HFF-Myc (cell line): ENCODE data around the gene SYCP2L.

ENCODE experiments used
- DNase-seq: peaks from one replicate; pipeline ENCODE4 v3.0.0-alpha.2; 2011; ENCODE audit warnings: low read depth; ENCODE audit errors: extremely low read depth
- H3K4me3 ChIP-seq: replicated peaks from 2 replicates; pipeline ENCODE4 v1.5.1; 2011; ENCODE audit warnings: low read depth, mild to moderate bottlenecking, control low read depth, low read length
- TF ChIP-seq, protein P1 (sequence below): IDR thresholded peaks from 2 replicates; pipeline ENCODE4 v1.5.1; 2012; ENCODE audit warnings: mild to moderate bottlenecking, low read depth, low read length, control low read depth; ENCODE audit errors: missing control alignments

The SYCP2L gene

DNA sequence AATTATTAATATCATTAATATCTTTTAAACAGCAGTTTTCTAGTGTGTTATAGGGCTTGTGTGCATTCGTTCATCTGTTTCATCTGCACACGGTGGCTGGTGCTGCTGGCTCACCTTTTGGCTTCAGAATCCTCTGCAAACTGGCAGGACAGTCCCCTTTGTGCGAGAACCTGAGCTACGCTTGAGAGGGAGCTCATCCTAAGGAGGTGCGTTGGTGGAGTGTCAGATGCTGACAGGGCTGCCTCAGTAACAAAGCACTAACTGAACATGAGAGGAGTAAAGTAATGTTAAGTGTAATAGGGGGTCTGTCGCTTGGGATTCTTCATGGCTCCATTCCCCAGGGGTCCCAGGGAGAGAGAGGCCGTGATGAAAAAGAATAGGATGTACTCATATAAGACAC is 134.9 kb downstream of the SYCP2L start:
- DNase-seq, result no peak
- H3K4me3 ChIP-seq, result no peak overlapping the region
- TF ChIP-seq, protein P1, sequence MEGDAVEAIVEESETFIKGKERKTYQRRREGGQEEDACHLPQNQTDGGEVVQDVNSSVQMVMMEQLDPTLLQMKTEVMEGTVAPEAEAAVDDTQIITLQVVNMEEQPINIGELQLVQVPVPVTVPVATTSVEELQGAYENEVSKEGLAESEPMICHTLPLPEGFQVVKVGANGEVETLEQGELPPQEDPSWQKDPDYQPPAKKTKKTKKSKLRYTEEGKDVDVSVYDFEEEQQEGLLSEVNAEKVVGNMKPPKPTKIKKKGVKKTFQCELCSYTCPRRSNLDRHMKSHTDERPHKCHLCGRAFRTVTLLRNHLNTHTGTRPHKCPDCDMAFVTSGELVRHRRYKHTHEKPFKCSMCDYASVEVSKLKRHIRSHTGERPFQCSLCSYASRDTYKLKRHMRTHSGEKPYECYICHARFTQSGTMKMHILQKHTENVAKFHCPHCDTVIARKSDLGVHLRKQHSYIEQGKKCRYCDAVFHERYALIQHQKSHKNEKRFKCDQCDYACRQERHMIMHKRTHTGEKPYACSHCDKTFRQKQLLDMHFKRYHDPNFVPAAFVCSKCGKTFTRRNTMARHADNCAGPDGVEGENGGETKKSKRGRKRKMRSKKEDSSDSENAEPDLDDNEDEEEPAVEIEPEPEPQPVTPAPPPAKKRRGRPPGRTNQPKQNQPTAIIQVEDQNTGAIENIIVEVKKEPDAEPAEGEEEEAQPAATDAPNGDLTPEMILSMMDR, result no peak

DNA sequence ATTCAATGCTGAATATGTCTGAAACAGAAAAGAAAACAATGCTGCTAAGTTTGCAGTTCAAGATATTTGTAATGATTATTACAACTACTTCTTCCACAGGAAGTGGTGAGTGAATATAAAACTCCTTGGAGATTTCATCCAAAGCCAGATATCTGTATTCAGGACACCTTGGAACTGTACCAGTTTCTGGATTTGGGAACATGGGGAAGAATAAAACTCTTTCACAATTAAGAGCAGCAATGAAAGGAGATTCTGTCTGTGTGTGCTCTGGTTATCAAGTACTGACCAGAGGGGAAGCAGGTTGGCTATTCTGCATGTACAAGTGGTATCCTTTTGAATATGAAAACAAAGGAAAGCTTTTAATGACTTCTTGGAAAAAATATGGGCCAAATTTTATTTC is 136.2 kb downstream of the SYCP2L start:
- TF ChIP-seq, protein P1, result no peak
- no peak overlapping the region for H3K4me3 ChIP-seq
- no peak for DNase-seq
